NCI-H1048 (cell line): ENCODE data around the gene OR6C4.
"Not testable (repeated sequence)": the region's sequence is repeated elsewhere in the genome, so short reads cannot be mapped to it uniquely, and the experiment has no call there.

ENCODE experiments used
- DNase-seq: peaks from one replicate; lab custom pipeline; 2025; lab: John Stamatoyannopoulos, UW

The OR6C4 gene

GRCh38 chr12:55549302-55549701 is at the start of gene OR6C4:
TSS of gene OR6C4 (plus strand) at chr12:55549602. CDS start at chr12:55551227, 1,625 bp downstream.
- DNase-seq = no peak

GRCh38 chr12:55499810-55500252 is 49.6 kb upstream of the OR6C4 start:
- DNase-seq = no peak

GRCh38 chr12:55501601-55502000 is 47.8 kb upstream of the OR6C4 start:
- DNase-seq = no peak

GRCh38 chr12:55515696-55516095 is 33.7 kb upstream of the OR6C4 start:
- no peak for DNase-seq

GRCh38 chr12:55516391-55516790 is 33.0 kb upstream of the OR6C4 start:
- DNase-seq = no peak

- not testable (repeated sequence) for DNase-seq
These were observed 1.2 kb upstream of the OR6C4 start for GRCh38 chr12:55548235-55548634.

- no peak for DNase-seq
These were observed 646 bp upstream of the OR6C4 start for GRCh38 chr12:55548756-55549155.

GRCh38 chr12:55554296-55554695 is 4.9 kb downstream of the OR6C4 start:
- no peak for DNase-seq

- not testable (repeated sequence) for DNase-seq
These were observed 20.7 kb downstream of the OR6C4 start for GRCh38 chr12:55570060-55570459.

- not testable (repeated sequence) for DNase-seq
These were observed 21.3 kb downstream of the OR6C4 start for GRCh38 chr12:55570689-55571088.

GRCh38 chr12:55572168-55572567 is 22.8 kb downstream of the OR6C4 start, which contains the start of gene OR2AP1:
TSS of gene OR2AP1 (plus strand) at chr12:55572468. CDS start at chr12:55574415, 1,947 bp downstream.
- DNase-seq = no peak

- DNase-seq = no peak
These were observed 32.7 kb downstream of the OR6C4 start for GRCh38 chr12:55582066-55582465.

- DNase-seq = no peak
These were observed 36.4 kb downstream of the OR6C4 start for GRCh38 chr12:55585817-55586216.

GRCh38 chr12:55590152-55590551 is 40.8 kb downstream of the OR6C4 start:
- DNase-seq = not testable (repeated sequence)
